Measurements from ENCODE around the gene BRS3.

The BRS3 gene

DNA sequence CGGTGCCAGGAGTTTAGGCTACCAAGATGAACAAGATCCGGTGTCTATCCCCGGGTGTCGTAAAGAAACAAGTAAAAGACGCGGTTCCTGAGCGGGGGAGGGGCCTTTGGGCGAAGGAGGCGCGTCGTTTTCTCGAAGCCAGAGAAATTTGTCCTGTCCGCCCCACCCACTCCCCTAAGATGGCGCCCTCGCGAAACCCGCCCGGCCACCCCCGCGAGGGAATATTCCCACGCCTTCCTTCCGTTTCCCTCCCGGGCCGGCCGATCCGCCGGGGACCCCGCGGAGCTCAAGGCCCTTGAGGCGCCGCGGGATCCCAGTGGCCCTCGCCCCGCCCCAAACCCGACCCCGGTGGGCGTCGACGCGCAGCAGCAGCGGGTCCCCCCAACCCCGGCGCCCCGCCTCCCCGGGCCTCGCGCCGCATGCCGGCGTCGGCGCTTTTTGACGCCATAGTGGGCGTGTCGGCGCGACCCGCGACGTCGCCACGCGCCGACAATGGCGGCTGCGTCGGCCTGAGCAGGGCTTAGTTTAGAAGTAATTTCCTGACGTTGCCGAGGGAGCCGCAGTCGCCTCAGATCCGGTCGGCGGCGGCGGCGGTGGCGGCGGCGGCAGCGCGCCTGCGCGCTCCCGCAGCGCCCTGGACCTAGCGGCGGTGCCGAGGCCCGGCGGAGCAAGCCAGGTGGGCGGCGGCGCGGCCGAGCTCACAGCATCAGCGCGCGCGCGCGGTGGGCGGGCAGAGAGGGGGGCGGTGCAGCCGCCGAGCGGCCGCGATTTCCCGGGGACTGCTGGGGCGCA, 9.2 kb downstream of the BRS3 start:
- TF ChIP-seq, protein P1, sequence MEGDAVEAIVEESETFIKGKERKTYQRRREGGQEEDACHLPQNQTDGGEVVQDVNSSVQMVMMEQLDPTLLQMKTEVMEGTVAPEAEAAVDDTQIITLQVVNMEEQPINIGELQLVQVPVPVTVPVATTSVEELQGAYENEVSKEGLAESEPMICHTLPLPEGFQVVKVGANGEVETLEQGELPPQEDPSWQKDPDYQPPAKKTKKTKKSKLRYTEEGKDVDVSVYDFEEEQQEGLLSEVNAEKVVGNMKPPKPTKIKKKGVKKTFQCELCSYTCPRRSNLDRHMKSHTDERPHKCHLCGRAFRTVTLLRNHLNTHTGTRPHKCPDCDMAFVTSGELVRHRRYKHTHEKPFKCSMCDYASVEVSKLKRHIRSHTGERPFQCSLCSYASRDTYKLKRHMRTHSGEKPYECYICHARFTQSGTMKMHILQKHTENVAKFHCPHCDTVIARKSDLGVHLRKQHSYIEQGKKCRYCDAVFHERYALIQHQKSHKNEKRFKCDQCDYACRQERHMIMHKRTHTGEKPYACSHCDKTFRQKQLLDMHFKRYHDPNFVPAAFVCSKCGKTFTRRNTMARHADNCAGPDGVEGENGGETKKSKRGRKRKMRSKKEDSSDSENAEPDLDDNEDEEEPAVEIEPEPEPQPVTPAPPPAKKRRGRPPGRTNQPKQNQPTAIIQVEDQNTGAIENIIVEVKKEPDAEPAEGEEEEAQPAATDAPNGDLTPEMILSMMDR (IDR thresholded peaks at IDR 0.05; ENCODE audit: control insufficient read depth, insufficient read depth, low read depth, low read length, missing control alignments): no peak
- peak overlapping the region; percentile 53 for H3K4me3 ChIP-seq (ENCODE audit: control insufficient read depth, low read depth, low read length)

DNA sequence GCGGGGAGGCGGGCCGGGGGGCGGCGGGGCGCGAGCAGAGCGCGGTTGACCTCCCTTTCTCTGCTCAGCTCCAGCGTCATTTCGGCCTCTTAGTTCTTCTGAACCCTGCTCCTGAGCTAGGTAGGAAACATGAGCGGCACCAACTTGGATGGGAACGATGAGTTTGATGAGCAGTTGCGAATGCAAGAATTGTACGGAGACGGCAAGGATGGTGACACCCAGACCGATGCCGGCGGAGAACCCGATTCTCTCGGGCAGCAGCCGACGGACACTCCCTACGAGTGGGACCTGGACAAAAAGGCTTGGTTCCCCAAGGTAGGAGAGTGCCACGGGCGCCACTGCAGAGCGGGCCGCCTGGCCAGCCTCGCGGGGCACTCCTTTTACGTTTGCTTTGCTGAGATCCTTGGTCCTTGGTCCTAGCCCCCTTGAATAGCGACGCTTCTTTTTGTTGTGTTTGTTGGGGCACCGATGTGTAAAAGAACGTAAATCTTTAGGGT, 9.9 kb downstream of the BRS3 start, which contains the start of gene HTATSF1:
Gene HTATSF1, plus strand, starts transcription at position 37 of the 497 bp plus-strand sequence. Its CDS starts 93 bp downstream, at position 130.
- no peak for DNase-seq (ENCODE audit: low read depth)
- TF ChIP-seq, protein P1 (IDR thresholded peaks at IDR 0.05; ENCODE audit: control insufficient read depth, insufficient read depth, low read depth, low read length, missing control alignments): no peak
- peak within 1 kb of the TSS; percentile 53 for H3K4me3 ChIP-seq (ENCODE audit: control insufficient read depth, low read depth, low read length)

More for the DNA sequence above, 9.2 kb downstream of the BRS3 start:
- DNase-seq (ENCODE audit: low read depth): peak; percentile 35

DNA sequence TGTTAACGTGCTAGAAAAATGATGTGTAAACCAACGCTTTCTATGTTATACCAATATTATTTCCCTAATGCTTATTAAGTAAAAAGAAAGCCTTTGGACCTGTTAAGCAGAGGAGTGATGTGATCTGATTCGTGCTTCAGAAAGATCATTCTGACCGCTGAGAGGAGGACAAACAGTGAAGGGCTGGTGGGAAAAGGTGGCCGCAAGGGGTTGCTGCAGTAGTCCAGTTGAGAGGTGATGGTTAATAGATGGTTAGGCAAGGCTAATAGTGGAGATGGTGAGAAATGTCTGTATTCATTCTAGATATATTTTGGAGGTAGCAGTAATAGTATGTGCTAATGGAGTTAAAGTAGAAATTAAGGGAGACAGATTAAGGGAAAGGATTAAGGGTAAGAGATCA, 31.3 kb downstream of the BRS3 start:
- TF ChIP-seq, protein P1 (IDR thresholded peaks at IDR 0.05; ENCODE audit: control insufficient read depth, insufficient read depth, low read depth, low read length, missing control alignments): no peak
- no peak for DNase-seq (ENCODE audit: low read depth)
- H3K4me3 ChIP-seq (ENCODE audit: control insufficient read depth, low read depth, low read length): no peak overlapping the region

DNA sequence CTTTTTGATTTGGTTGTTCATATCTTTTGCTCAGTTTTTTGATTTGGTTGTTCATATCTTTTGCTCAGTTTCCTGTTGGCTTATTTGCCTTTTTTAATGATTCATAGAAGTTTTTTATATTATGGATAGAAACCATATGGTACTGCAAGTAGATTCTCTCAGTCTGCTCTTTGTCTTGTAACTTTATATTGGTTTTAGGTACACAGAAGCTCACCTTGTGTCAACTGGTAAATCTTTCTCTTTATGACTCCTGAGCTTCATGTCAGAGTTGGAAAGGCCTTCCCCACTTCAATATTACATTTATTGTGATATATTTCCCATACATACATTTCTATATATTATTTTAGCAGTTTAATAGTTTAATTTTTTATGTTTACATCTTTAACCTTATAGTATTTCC, 36.0 kb downstream of the BRS3 start:
- TF ChIP-seq, protein P1 (IDR thresholded peaks at IDR 0.05; ENCODE audit: control insufficient read depth, insufficient read depth, low read depth, low read length, missing control alignments): no peak
- DNase-seq (ENCODE audit: low read depth): no peak
- H3K4me3 ChIP-seq (ENCODE audit: control insufficient read depth, low read depth, low read length): no peak overlapping the region

DNA sequence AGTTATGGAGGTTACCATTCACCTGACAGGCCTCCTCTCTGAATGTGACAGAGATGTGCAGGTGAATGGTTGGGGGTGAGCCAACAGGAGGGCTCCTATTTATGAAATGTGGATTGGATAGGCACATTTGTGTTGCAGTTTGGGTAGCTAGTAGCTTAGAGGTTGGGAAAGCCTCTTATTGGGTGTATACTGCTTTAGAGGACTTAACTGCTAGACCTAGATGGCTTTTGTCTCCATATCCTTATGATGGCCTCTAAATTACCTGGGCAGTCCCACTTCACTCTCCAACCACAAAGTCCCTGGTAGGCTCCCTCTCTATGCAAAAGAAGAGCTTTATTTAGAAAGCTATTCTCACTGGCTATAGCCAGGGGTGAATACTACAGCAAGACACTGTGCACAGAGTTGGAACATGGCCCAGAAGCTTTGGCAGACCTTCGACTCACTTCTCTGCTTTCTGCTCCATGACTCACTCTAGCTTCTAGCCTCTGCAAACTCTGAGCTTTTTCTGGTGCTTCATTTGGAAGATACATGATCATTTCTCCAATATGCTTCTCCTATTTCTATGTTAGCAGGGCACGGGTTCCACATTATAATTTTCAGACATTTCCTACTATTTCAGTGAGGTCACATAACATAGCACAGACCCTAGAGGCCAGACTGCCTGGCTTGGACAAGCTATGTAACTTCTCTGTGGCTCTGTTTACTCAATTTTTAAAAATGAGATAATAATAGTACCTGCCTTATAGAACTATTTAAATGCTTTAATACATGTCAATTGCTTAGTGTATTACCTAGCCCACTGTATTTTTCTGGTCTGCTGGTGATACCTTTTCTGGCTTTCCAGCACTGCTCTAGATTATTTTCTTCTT, 38.2 kb downstream of the BRS3 start:
- no peak overlapping the region for H3K4me3 ChIP-seq (ENCODE audit: control insufficient read depth, low read depth, low read length)
- DNase-seq (ENCODE audit: low read depth): peak; percentile 68
- TF ChIP-seq, protein P1 (IDR thresholded peaks at IDR 0.05; ENCODE audit: control insufficient read depth, insufficient read depth, low read depth, low read length, missing control alignments): no peak

DNA sequence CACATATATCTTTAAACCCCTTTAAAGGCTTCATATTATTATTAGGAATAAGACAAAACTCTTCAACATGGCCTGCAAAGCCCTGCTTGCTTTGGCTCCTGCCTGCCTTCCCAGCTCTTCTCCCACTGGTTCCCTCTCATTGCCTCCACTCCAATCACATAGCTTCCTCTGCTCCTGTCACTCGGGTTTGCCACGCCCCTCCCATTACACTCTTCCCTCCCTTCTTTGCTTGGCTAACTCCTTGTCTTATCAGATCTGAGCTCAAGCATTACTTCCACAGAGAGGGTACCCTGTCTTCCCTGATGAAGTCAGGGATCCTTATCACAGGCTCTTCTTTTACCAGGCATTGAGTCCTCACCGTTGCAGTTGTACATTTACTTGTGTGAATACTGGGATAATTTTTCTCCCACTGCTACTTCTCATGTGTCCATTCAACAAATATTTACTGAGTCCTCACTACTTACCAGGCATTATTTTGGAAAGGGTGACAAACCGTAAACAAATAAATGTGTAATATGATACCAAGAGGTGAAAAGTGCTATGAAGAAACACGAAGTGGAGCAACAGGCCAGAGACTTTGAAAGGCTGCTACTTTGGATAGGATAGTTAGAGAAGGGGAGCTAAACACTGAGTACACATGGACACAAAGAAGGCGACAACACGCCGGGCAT, 41.0 kb downstream of the BRS3 start:
- no peak for DNase-seq (ENCODE audit: low read depth)
- H3K4me3 ChIP-seq (ENCODE audit: control insufficient read depth, low read depth, low read length): no peak overlapping the region
- TF ChIP-seq, protein P1 (IDR thresholded peaks at IDR 0.05; ENCODE audit: control insufficient read depth, insufficient read depth, low read depth, low read length, missing control alignments): no peak

Measured in AG09309 (cell line).